ENCODE results near the gene C14orf119. TPM values are rescaled to one million over a fixed set of nuclear protein-coding genes. Genes with fewer than 3 reads are reported as not detected.

Gene C14orf119
- total RNA-seq, 2 experiments from 2014 or later: 49.2 to 51.1 TPM

DNA sequence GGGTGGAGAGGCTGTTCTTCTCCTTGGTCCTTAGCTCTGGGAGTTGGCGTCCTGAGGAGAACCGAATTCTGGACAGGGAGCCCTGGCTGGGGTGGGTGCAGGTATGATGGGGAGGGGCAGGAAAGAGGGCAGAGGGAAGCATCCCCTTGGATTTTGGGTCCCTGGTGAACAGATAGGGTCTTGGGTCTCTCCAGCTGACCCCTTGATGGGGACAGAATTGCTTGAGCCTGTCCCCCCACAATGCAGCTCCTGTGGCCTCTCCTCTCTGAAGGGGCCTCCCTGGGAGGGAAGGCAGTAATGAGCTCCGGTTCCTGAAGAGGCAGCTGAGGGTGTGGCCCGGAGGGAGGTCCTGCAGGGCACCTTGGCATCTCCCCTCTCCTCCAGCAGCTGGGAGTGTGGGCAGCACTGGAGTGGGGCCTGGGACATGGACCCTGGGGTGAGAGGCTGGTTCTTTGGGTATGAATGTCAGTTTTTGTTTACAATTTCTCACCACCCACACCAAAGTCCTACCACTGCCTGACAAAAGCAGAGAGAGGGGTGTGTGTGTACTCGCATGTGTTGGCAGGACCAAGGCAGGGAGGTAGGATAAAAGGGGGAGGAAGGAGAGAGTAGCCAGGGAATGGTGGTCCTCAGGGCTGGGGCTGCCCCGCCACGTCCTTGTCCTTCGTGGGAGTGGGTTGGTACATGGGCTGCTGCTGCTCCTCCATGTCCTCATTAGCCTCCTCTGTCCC lies 31.4 kb downstream of the C14orf119 start:
- Mint-ChIP-seq H3K9me3 (no peaks in the 10 kb centered on the region), H3K27me3 (no peaks in the 10 kb centered on the region), H3K4me3 (no peak overlapping the region), H3K36me3 (ENCODE audit: low read depth) (no peaks in the 10 kb centered on the region), H3K27ac (no peak overlapping the region), H3K4me1 (ENCODE audit: low read depth) (no peaks in the 10 kb centered on the region)
- ChIA-PET POLR2A (no interaction called here), CTCF (interaction anchor here (1.5 to 13.3 kb wide), 2 partner anchors 58 to 59 kb away, joined by 4 to 290 read pairs; partner anchors contain the start of gene SLC7A8)
- DNase-seq (no peak), ATAC-seq (no peak)
- intact Hi-C loops (cut with micrococcal nuclease): no loop called here
- TF ChIP-seq, protein P1, sequence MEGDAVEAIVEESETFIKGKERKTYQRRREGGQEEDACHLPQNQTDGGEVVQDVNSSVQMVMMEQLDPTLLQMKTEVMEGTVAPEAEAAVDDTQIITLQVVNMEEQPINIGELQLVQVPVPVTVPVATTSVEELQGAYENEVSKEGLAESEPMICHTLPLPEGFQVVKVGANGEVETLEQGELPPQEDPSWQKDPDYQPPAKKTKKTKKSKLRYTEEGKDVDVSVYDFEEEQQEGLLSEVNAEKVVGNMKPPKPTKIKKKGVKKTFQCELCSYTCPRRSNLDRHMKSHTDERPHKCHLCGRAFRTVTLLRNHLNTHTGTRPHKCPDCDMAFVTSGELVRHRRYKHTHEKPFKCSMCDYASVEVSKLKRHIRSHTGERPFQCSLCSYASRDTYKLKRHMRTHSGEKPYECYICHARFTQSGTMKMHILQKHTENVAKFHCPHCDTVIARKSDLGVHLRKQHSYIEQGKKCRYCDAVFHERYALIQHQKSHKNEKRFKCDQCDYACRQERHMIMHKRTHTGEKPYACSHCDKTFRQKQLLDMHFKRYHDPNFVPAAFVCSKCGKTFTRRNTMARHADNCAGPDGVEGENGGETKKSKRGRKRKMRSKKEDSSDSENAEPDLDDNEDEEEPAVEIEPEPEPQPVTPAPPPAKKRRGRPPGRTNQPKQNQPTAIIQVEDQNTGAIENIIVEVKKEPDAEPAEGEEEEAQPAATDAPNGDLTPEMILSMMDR (IDR thresholded peaks at IDR 0.05): no peak

DNA sequence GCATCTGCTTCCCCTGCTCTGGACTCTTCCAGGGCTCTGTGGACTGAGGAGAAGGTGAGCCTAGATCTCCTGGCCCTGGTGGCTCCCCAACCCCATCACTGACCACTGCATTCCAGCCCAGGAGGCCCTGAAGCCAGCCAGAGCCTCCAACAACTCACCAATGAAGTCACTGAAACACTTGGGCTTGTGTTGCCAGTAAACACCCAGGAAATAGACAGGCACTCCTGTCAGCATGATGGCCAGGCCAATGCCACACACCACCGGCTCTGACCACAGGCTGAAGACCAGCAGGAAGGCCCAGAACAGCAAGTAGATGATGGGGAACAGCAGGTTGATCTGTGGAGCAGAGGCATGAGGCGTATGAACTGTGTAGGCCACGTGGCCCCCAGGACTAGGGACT lies 32.6 kb downstream of the C14orf119 start:
- no peak overlapping the region for H3K4me3 Mint-ChIP-seq
- H3K4me1 Mint-ChIP-seq (ENCODE audit: low read depth): no peaks in the 10 kb centered on the region
- H3K36me3 Mint-ChIP-seq (ENCODE audit: low read depth): no peaks in the 10 kb centered on the region
- intact Hi-C loops (cut with micrococcal nuclease): loop anchor here (2.0 kb wide), 1 partner anchor 55 kb away; the partner anchor contains the start of gene SLC7A8
- H3K9me3 Mint-ChIP-seq: no peaks in the 10 kb centered on the region
- DNase-seq (no peak), ATAC-seq (no peak)
- H3K27me3 Mint-ChIP-seq: no peaks in the 10 kb centered on the region
- ChIA-PET CTCF (interaction anchor here (13.3 kb wide), 1 partner anchor 58 kb away, joined by 290 read pairs; the partner anchor contains the start of gene SLC7A8), POLR2A (no interaction called here)
- TF ChIP-seq, protein P1 (IDR thresholded peaks at IDR 0.05): no peak
- H3K27ac Mint-ChIP-seq: no peak overlapping the region

DNA sequence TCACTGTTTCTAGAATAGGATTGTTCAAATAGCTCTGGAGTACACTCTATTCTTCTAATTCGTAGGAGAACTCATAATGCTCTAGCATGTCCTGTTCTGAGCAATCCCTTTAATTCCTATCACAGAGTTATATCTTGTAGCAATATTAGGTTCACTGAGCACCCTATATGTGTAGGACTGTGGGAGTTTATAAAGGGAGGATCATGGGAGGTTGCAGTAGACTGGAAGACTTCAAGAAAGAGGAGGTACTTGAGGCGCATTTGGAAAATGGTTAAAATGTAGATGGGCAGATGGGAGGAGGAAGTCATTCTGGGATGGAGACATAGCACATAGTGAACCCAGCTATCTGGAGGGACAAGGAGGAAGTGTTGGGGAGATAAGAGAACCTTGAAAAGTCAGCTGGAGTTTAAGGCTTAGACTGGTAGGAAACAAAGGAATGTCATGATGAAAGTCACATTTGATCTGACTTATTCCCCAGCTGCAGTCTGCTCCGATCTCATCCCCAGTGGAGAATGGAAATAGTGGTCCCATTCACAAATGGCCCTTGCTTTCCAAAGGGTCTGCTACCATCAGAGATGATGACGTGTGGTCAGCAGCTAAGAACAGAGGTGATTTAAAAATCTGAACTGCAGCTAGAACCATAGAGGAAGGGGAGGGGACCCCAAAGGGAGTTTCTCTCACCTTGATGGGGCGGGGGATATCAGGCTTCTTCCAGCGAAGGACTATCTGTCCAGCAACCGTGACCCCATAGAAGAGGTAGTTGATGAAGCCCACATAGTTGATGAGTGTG lies 33.9 kb downstream of the C14orf119 start:
- no peaks in the 10 kb centered on the region for H3K9me3 Mint-ChIP-seq
- ChIA-PET POLR2A (interaction anchor here (1.2 kb wide), 1 partner anchor 9 kb away, joined by 3 read pairs; no protein-coding TSS in a partner anchor), CTCF (interaction anchor here (1.1 to 13.3 kb wide), 5 partner anchors 8 to 74 kb away, joined by 3 to 290 read pairs (median 5); partner anchors contain the start of gene SLC7A8)
- H3K27me3 Mint-ChIP-seq: no peaks in the 10 kb centered on the region
- H3K36me3 Mint-ChIP-seq (ENCODE audit: low read depth): no peaks in the 10 kb centered on the region
- intact Hi-C loops (cut with micrococcal nuclease): loop anchor here (2.0 kb wide), 1 partner anchor 54 kb away; the partner anchor contains the start of gene SLC7A8
- H3K27ac Mint-ChIP-seq: no peak overlapping the region
- TF ChIP-seq, protein P1 (IDR thresholded peaks at IDR 0.05): no peak
- H3K4me1 Mint-ChIP-seq (ENCODE audit: low read depth): no peaks in the 10 kb centered on the region
- DNase-seq (no peak), ATAC-seq (no peak)
- H3K4me3 Mint-ChIP-seq: no peak overlapping the region

DNA sequence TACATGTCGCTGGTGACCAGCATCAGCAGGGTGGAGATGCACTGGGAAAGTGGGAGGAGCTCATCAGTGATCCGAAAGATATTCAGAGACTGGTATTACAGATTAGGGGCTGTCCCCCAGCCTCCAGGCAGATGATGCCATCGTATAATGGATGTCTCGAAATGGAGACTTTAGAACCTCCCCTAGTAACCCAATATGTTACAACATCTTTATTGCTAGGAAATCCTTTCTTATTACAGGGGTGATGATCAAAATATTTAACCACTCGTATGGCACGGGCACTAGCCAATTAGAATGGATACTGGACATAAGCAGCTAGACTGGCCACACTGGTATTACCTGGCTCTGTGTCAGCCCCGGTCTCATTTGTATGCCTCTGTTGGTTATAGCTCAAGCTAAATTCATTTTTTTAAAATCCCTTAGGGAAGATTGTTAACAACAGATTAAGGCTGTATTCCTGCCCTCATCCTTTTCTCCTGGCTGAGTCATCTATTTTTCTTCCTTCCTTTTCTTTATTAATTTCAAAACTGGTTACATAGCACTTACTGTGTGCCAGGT lies 34.5 kb downstream of the C14orf119 start:
- no peaks in the 10 kb centered on the region for H3K4me1 Mint-ChIP-seq (ENCODE audit: low read depth)
- H3K27me3 Mint-ChIP-seq: no peaks in the 10 kb centered on the region
- H3K9me3 Mint-ChIP-seq: no peaks in the 10 kb centered on the region
- TF ChIP-seq, protein P1 (IDR thresholded peaks at IDR 0.05): no peak
- no peak overlapping the region for H3K27ac Mint-ChIP-seq
- DNase-seq (no peak), ATAC-seq (no peak)
- ChIA-PET POLR2A (interaction anchor here (1.2 kb wide), 1 partner anchor 8 kb away, joined by 3 read pairs; no protein-coding TSS in a partner anchor), CTCF (interaction anchor here (1.0 to 13.3 kb wide), 7 partner anchors 8 to 157 kb away, joined by 3 to 290 read pairs (median 4); partner anchors contain the start of genes CEBPE, HOMEZ and SLC7A8)
- intact Hi-C loops (cut with micrococcal nuclease): loop anchor here (2.0 kb wide), 1 partner anchor 53 kb away; the partner anchor contains the start of gene SLC7A8
- H3K4me3 Mint-ChIP-seq: no peak overlapping the region
- H3K36me3 Mint-ChIP-seq (ENCODE audit: low read depth): no peaks in the 10 kb centered on the region

Data from activated CD8-positive, alpha-beta T cell treated with anti-CD3 and anti-CD28 coated beads for 36 hours (primary cell).